ENCODE results near the gene ABO.

ABO gene

GRCh38 chr9:133276923-133277322 is 1.9 kb upstream of the ABO start (continued):
- TF ChIP-seq ZNF37A (tag by site-specific recombination; IDR thresholded peaks at IDR 0.05) (no peak), PRDM4 (tag by site-specific recombination; IDR thresholded peaks at IDR 0.05) (no peak)

GRCh38 chr9:133276001-133276884 is 1.2 kb upstream of the ABO start:
- TF ChIP-seq ZNF121 (tag by site-specific recombination; IDR thresholded peaks at IDR 0.05) (0 out of 2 replicates have a peak, but pooled peaks have one; percentile 13), ZNF223 (tag by site-specific recombination; IDR thresholded peaks at IDR 0.05) (no peak), ZNF76 (tag by site-specific recombination; IDR thresholded peaks at IDR 0.05; ENCODE audit: borderline replicate concordance, low read depth) (no peak), ZNF248 (tag by site-specific recombination; IDR thresholded peaks at IDR 0.05) (no peak), ZNF221 (tag by site-specific recombination; IDR thresholded peaks at IDR 0.05; ENCODE audit: borderline replicate concordance) (no peak)
- H3K27ac ChIP-seq (ENCODE audit: extremely low read depth, low read depth, low read length): no peak overlapping the region
- POLR2A ChIA-PET: no interaction called here
- no peak overlapping the region for H3K4me3 ChIP-seq (ENCODE audit: low read depth, low read length)
- no peaks in the 10 kb centered on the region for H3K4me1 ChIP-seq (ENCODE audit: control insufficient read depth, insufficient read depth, low read length)
- H3K9me3 ChIP-seq (ENCODE audit: control insufficient read depth, insufficient read depth, low read depth, low read length): no peaks in the 10 kb centered on the region
- CTCF ChIA-PET: interaction anchor here (0.6 to 1.1 kb wide), 3 partner anchors 12 to 37 kb away, joined by 3 to 4 read pairs (median 3); no protein-coding TSS in a partner anchor
- no peaks in the 10 kb centered on the region for H3K36me3 ChIP-seq (ENCODE audit: control insufficient read depth in 2 of 2, insufficient read depth in 1 of 2, low read length in 2 of 2)

GRCh38 chr9:133274236-133275104 is 531 bp downstream of the ABO start:
- Histone ChIP-seq H3K36me3 (ENCODE audit: control insufficient read depth in 2 of 2, insufficient read depth in 1 of 2, low read length in 2 of 2) (no peaks in the 10 kb centered on the region), H3K4me3 (ENCODE audit: low read depth, low read length) (no peak overlapping the region), H3K27ac (ENCODE audit: extremely low read depth, low read depth, low read length) (no peak overlapping the region), H3K4me1 (ENCODE audit: control insufficient read depth, insufficient read depth, low read length) (no peaks in the 10 kb centered on the region), H3K9me3 (ENCODE audit: control insufficient read depth, insufficient read depth, low read depth, low read length) (no peaks in the 10 kb centered on the region)
- ChIA-PET POLR2A (no interaction called here), CTCF (no interaction called here)
- TF ChIP-seq ZBTB49 (tag by site-specific recombination; IDR thresholded peaks at IDR 0.05; ENCODE audit: low read depth) (no peak), ZSCAN18 (tag by site-specific recombination; IDR thresholded peaks at IDR 0.05) (no peak), ZNF404 (tag by site-specific recombination; IDR thresholded peaks at IDR 0.05) (no peak), ZNF266 (tag by site-specific recombination; IDR thresholded peaks at IDR 0.05; ENCODE audit: low read depth) (no peak), ZNF132 (tag by site-specific recombination; IDR thresholded peaks at IDR 0.05; ENCODE audit: borderline replicate concordance) (no peak), ZNF23 (tag by site-specific recombination; IDR thresholded peaks at IDR 0.05; ENCODE audit: borderline replicate concordance) (no peak), ZNF747 (tag by site-specific recombination; IDR thresholded peaks at IDR 0.05) (no peak), ZNF560 (tag by site-specific recombination; IDR thresholded peaks at IDR 0.05; ENCODE audit: borderline replicate concordance) (no peak), ZNF544 (tag by site-specific recombination; IDR thresholded peaks at IDR 0.05) (no peak), ZNF660 (tag by site-specific recombination; IDR thresholded peaks at IDR 0.05) (no peak), FEZF1 (tag by site-specific recombination; IDR thresholded peaks at IDR 0.05) (no peak), ZNF792 (tag by site-specific recombination; IDR thresholded peaks at IDR 0.05) (no peak), MYNN (tag by site-specific recombination; IDR thresholded peaks at IDR 0.05; ENCODE audit: borderline replicate concordance) (no peak), ZNF488 (tag by site-specific recombination; IDR thresholded peaks at IDR 0.05) (no peak), ZNF26 (tag by site-specific recombination; IDR thresholded peaks at IDR 0.05) (no peak)
